Measurements from ENCODE around the gene PRSS16.

DNA sequence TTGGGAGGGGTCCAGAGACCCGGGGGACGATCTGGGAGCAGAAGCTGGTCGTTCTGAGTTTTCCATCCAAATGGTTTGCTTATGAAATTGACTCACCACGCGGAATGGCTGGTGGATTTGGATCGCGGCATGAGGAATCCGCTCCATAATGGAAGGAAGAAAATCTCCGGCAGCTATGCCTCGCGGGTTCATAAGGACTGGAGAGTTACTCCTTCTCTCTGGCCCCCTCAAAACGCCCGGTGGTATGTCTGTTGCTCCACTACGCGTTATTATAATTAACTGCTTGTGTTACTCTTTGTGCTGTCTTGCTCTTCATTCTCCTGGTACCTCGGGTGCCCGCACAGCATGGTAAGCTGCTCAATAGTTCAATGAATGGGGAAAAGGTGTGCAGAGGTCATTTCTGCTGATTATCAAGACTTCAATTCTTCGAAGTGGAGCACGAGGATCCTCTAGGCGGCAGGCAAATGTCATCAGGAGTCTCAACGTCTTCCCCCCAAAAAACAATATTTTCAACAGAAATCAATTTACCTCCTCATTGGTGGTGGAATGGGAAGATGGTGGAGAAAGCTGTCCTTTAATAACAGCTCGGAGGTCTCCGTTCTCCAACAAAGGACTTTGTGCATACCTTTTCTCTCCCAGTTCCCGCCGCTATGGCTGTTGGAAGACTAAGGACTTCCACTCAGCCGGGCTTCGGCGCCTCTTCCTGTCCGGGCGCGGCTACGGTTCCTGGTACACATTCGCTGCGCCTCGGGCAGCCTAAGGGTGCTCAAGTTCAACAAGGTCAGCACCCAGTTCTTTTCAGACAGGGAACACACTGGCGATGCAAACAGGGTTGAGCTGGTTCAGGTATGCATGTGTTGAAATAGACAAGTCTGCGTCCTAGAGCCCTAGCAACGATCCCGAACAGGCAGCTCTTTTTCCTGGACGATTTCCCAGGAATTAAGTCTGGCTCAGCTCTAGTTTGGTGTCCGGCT, 9.2 kb upstream of the PRSS16 start:
- no peak for TF ChIP-seq EZH2 (IDR thresholded peaks at IDR 0.05; ENCODE audit: borderline replicate concordance, low read depth, low read length, poor library complexity, severe bottlenecking)
- TF ChIP-seq, protein P1, sequence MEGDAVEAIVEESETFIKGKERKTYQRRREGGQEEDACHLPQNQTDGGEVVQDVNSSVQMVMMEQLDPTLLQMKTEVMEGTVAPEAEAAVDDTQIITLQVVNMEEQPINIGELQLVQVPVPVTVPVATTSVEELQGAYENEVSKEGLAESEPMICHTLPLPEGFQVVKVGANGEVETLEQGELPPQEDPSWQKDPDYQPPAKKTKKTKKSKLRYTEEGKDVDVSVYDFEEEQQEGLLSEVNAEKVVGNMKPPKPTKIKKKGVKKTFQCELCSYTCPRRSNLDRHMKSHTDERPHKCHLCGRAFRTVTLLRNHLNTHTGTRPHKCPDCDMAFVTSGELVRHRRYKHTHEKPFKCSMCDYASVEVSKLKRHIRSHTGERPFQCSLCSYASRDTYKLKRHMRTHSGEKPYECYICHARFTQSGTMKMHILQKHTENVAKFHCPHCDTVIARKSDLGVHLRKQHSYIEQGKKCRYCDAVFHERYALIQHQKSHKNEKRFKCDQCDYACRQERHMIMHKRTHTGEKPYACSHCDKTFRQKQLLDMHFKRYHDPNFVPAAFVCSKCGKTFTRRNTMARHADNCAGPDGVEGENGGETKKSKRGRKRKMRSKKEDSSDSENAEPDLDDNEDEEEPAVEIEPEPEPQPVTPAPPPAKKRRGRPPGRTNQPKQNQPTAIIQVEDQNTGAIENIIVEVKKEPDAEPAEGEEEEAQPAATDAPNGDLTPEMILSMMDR (conservative IDR thresholded peaks at IDR 0.05; ENCODE audit: low read depth, low read length) = no peak

All from A673 (cell line).